GM13977 (cell line): ENCODE results near the gene GRID2IP.

Experiments
- DNase-seq: peaks from one replicate; pipeline ENCODE4 v3.0.0; 2012; ENCODE audit warnings: low spot score
- in situ Hi-C: fragments of 300-500 bp; cut with MboI; formaldehyde crosslinking; loops from one replicate; pipeline ENCODE4 v1.12.0; 2022; ENCODE audit warnings: low sequenced_read_pairs, low pct_unique_long_range_greater_than_20kb, mixed read lengths, inconsistent platforms; ENCODE audit not compliant: unreplicated experiment
- TF ChIP-seq, protein P1 (sequence below): IDR thresholded peaks from 2 replicates; pipeline ENCODE4 v1.5.1; 2012; ENCODE audit warnings: mild to moderate bottlenecking, control low read depth; ENCODE audit not compliant: insufficient read depth; ENCODE audit errors: extremely low read depth, missing control alignments

The GRID2IP gene

DNA sequence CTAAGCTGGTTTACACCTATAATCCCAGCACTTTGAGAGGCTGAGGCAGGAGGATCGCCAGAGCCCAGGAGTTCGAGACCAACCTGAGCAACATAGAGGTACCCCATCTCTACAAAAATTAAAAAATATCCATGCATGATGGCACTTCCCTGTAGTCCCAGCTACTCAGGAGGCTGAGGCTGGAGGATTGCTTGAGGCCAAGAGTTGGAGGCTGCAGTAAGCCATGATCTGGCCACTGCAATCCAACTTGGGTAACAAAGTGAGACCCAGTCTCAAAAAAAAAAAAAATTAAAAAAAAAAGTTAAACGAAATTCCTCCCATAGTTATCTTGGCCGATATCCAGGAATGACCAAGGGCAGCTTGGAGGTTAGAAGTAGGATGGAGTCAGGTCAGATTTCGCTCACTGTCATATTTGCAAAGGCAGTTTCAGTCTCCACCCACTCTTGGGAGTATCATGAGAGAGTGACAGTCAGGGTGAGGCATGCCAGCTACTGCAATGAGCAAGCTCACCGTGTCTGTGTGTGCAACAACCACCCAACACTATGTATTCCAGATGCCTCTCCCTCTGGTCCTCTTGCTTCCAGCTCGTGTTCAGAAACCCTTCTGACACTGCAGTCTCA is 20.0 kb upstream of the GRID2IP start:
- TF ChIP-seq, protein P1, sequence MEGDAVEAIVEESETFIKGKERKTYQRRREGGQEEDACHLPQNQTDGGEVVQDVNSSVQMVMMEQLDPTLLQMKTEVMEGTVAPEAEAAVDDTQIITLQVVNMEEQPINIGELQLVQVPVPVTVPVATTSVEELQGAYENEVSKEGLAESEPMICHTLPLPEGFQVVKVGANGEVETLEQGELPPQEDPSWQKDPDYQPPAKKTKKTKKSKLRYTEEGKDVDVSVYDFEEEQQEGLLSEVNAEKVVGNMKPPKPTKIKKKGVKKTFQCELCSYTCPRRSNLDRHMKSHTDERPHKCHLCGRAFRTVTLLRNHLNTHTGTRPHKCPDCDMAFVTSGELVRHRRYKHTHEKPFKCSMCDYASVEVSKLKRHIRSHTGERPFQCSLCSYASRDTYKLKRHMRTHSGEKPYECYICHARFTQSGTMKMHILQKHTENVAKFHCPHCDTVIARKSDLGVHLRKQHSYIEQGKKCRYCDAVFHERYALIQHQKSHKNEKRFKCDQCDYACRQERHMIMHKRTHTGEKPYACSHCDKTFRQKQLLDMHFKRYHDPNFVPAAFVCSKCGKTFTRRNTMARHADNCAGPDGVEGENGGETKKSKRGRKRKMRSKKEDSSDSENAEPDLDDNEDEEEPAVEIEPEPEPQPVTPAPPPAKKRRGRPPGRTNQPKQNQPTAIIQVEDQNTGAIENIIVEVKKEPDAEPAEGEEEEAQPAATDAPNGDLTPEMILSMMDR, result no peak
- in situ Hi-C loops, result no loop called here
- DNase-seq, result no peak

DNA sequence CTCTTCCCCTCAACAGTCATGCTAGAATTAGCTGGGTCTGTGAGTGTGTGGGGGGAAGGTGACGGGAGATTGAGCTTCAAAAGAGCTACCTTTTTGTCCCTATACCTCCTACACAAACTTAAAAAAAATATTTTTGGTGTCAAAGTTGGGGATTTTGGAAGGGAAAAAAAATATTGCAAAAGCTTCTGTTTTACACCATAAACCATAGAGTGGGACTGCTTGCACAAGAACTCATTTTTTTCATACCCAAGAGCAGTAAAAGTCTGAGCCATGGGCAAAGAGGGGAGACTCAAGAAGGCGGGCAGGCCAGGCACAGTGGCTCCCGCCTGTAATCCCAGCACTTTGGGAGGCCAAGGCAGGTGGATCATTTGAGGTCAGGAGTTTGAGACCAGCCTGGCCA is 16.6 kb upstream of the GRID2IP start:
- in situ Hi-C loops, result no loop called here
- no peak for DNase-seq

DNA sequence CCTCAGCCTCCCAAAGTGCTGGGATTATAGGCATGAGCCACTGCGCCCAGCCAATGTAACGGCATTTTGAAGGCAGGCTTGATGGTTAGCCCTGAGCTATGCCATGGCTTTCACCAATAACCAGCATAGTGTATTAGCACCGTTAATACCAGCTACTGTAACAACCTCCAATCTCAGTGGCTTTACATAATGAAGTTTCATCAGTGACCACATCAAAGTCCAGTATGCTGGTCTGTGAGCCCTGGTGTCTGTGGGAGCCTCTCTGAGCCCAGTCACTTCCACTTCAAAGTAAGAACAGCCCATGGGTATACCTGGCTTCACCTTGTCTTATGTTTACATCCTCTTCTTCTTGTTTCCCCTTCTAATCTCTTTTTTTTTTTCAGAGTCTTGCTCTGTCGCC is 14.4 kb upstream of the GRID2IP start:
- no peak for DNase-seq
- TF ChIP-seq, protein P1, result no peak
- in situ Hi-C loops, result no loop called here

More for the DNA sequence above, 16.6 kb upstream of the GRID2IP start:
- TF ChIP-seq, protein P1, result no peak

DNA sequence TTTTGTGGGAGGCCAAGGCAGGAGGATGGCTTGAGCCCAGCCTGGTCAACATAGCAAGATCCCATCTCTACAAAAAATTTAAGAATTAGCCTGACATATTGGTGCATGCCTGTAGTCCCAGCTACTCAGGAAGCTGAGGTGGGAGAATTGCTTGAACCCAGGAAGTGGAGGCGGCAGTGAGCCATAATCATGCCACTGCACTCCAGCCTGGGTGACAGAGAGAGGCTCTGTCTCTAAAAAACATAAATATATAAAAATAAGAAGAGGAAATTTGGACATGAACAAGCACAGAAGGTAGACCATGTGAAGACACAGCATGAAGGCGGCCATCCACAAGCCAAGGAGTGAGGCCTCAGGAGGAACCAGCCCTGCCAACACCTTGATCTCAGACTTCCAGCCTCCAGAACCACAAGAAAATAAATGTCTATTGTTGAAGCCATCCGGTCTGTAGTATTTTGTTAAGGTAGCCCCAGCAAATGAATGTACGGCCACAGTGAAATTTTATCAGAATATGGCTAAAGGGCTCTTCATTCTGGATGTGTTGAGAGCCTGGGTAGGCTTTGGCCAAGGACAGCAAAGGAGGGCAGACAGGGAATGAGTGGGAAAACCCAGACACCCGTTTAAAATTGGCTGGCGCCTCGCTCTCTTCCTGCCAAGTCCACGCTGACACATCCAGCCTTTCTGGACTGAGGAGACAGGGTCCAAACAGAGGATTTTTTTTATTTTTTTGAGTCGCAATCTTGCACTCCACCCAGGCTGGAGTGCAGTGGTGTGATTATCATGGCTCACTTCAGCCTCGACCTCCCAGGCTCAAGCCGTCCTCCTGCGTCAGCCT is 12.9 kb upstream of the GRID2IP start:
- in situ Hi-C loops, result no loop called here
- TF ChIP-seq, protein P1, result no peak
- DNase-seq, result no peak

DNA sequence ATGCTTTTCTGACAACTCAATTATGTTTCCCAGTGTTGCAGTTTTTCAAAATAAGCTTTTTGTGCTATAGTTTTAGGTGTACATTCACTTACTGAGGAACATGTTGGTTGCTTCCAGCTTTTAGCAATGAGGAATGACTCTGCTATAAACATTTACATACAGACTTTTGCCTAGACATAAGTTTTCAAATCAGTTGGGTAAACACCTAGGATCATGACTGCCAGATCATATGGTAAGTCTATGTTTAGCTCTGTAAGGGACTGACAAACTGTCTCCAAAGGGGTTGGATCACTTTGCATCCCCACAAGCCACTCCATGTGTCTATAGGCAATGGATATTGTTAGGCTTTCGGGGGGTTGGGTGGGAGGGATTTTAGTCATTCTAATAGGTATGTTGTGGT is 10.8 kb upstream of the GRID2IP start:
- no peak for DNase-seq
- in situ Hi-C loops, result no loop called here
- TF ChIP-seq, protein P1, result no peak

DNA sequence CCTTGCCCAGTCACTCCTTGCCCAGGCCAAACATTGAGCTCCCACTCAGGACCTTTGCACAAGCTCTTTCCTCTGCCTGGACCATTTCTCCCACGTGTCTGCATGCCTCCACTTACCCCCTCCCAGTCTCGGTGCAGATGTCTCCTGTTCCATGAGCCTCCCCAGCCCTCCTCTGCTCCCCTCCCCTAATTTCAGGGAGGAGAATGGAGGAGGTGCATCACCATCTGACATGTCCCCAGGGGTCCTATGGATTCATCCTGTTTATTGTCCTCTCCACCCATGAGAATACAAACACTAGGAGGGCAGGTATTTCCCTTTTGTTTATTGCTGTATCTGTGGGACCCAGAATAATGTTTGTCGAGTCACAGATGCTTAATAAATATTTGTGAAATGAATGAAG is 8.6 kb upstream of the GRID2IP start:
- in situ Hi-C loops, result no loop called here
- TF ChIP-seq, protein P1, result no peak
- DNase-seq, result no peak
